ENCODE results near the gene WWC2.

WWC2 gene

DNA sequence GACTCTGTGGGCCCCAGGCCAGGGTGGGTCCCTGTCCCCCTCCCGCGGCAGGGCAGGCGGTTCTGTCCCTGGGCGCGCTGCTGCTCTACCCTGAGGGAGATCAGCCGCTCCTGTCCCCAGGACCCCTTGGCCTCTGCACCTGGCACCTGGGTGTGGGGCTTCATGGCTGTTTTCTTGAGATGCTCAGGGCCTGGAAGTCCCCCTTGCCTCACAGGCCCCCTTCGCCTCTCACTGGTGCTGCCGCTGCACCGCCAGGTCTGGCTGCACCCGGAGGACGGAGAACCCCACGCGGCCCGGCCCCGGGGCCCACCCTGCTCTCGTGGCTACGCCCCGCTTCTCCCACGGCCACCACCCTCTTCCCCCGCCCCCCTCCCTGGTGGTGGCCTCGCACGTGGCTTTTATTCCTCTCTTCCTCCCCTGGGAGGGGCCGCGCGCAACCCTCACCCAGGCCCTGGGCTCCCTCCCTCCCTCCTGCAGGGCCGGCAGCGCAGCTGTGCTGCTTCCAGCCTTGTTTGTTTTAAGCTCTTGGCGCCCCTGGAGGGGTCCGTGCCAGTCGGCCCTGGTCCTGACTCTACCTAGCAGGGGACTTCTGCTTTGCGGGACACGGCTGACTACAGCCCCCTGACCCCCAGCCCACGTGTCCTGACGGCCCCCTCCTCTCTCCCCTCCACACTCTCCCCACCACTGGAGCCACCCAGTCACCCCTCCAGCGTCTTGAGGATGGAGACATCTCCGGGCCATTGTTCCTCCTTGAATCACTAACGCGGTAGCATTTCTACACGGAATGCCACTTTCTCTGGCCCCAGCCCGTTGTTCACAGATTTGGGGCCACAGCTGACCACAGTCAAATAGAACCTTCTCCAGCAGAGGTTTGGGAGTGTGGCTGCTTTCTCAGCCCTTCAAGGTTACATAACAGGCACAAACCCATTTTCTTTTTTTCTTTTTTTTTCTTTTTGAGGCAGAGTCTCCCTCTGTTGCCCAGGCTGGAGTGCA, 243.8 kb downstream of the WWC2 start:
- DNase-seq (ENCODE audit: low read depth, low spot score): no peak
- TF ChIP-seq CTCF (IDR thresholded peaks at IDR 0.05; ENCODE audit: low read depth, low read length): no peak
- H3K4me3 ChIP-seq (ENCODE audit: low read depth, low read length): no peak overlapping the region
- in situ Hi-C loops (cut with HindIII; ENCODE audit: low sequenced_read_pairs): no loop called here

- no peak for TF ChIP-seq CTCF (IDR thresholded peaks at IDR 0.05; ENCODE audit: low read depth, low read length)
- no peak overlapping the region for H3K4me3 ChIP-seq (ENCODE audit: low read depth, low read length)
- in situ Hi-C loops (cut with HindIII; ENCODE audit: low sequenced_read_pairs): no loop called here
- DNase-seq (ENCODE audit: low read depth, low spot score): no peak
Measured at GRCh38 chr4:183343730-183344129, 244.7 kb downstream of the WWC2 start.

DNA sequence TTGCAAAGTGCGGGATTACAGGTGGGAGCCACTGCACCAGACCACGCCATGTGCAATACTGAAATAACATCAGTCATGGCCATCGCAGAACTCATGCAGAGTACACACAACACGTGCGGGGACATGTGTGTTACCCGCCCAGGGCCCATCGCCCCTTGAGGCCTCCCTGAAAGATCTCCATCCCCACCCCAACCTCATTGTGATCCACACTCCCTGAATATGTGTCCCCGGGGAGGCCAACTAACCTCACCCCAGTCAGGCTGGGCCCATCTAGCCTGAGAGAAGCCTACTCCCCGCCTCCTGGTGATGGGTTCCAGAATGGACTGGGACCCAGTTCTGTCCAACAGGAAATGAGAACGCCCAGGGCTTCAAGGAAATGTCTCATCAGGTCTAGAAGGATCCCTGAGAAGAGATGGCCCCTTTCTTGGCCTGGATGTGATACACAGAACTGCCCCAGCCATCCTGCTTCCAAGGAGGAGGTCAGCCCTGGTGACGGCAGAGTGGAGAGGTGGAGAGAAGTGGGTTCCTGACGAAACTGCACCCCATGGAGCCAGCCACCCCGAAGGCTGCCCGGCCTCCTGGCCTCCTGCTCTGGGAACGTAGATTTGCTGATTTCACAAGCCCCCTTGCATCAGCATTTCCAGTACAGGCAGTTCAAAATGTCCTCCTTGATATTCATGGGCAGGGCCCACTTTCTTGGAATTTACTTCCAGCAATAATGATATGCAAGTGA, 245.6 kb downstream of the WWC2 start:
- in situ Hi-C loops (cut with HindIII; ENCODE audit: low sequenced_read_pairs): no loop called here
- H3K4me3 ChIP-seq (ENCODE audit: low read depth, low read length): no peak overlapping the region
- no peak for DNase-seq (ENCODE audit: low read depth, low spot score)
- no peak for TF ChIP-seq CTCF (IDR thresholded peaks at IDR 0.05; ENCODE audit: low read depth, low read length)

DNA sequence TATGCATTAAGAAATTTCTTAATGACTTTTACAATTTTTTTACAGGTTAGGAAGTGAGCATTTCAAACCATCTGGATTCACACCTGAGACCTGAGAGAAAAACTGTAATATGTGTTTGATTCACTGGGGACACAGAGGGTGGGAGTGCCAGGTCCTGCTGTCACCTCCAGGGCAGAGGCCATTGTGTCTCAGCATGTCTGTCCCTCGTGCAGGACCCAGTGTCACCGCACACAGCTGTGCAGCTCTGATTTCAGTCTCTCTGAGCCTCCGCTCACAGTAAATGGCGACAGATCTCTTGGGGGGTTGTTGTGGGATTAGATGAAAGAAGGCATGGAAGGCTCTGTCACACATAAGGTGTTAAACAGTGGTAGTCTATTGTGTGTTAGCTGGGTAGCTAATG, 246.2 kb downstream of the WWC2 start:
- H3K4me3 ChIP-seq (ENCODE audit: low read depth, low read length): no peak overlapping the region
- no peak for TF ChIP-seq CTCF (IDR thresholded peaks at IDR 0.05; ENCODE audit: low read depth, low read length)
- no peak for DNase-seq (ENCODE audit: low read depth, low spot score)
- in situ Hi-C loops (cut with HindIII; ENCODE audit: low sequenced_read_pairs): no loop called here

DNA sequence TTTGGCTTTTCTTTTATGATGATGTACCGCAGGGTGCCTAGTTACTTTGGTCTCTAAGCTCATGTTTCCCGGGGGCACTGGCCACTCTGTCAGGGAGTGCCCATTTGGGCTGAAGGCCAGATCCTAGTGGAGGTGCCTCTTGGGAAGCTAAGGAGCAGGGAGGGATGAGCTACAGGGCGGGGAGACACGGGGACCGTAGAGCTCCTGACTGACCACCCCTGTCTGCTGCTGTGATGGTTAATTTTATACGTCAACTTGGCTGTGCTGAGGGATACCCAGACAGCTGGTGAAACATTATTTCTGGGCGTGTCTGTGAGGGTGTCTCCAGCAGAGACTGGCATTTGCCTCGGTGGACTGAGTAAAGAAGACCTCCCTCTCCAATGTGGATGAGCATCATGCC, 248.1 kb downstream of the WWC2 start:
- no peak for DNase-seq (ENCODE audit: low read depth, low spot score)
- H3K4me3 ChIP-seq (ENCODE audit: low read depth, low read length): no peak overlapping the region
- in situ Hi-C loops (cut with HindIII; ENCODE audit: low sequenced_read_pairs): no loop called here
- no peak for TF ChIP-seq CTCF (IDR thresholded peaks at IDR 0.05; ENCODE audit: low read depth, low read length)

DNA sequence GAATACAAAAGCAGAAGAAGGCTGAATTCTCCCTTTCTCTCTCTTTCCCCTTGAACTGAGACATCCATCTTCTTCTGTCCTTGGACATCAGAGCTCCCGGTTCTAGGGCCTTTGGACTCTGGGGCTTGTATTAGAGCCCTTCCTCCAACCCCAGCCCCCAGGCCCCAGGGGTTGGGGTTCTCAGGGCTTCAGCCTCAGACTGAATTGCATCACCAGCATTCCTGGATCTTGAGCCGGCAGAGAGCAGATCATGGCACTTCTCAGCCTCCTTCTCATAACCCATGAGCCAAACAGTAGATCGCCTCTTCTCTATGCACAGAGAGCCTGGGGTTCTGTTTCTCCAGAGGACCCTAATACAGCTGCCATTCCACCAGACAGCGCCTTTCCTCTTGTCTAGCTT, 248.5 kb downstream of the WWC2 start:
- H3K4me3 ChIP-seq (ENCODE audit: low read depth, low read length): no peak overlapping the region
- DNase-seq (ENCODE audit: low read depth, low spot score): no peak
- no peak for TF ChIP-seq CTCF (IDR thresholded peaks at IDR 0.05; ENCODE audit: low read depth, low read length)
- in situ Hi-C loops (cut with HindIII; ENCODE audit: low sequenced_read_pairs): no loop called here
